Osteocyte (in vitro differentiated cells): Measurements from ENCODE around the gene MDM4. TPM values are rescaled to one million over a fixed set of nuclear protein-coding genes. Genes with fewer than 3 reads are reported as not detected.
A peak's percentile ranks its signal among the peaks of the same experiment; 100 is the strongest.

Experiments used
- DNase-seq: peaks from one replicate; pipeline ENCODE4 v3.0.0; 2021; ENCODE audit warnings: mixed read lengths; ENCODE audit not compliant: unreplicated experiment; ENCODE audit errors: extremely low spot score
- H3K27ac Mint-ChIP-seq: one replicate; pipeline ENCODE4 v1.8.0; 2021; ENCODE audit warnings: mild to moderate bottlenecking, mixed read lengths; ENCODE audit not compliant: unreplicated experiment
- H3K27me3 Mint-ChIP-seq: one replicate; pipeline ENCODE4 v1.8.0; 2021; ENCODE audit warnings: mixed read lengths; ENCODE audit not compliant: unreplicated experiment
- H3K36me3 Mint-ChIP-seq: one replicate; pipeline ENCODE4 v1.8.0; 2021; ENCODE audit warnings: mixed read lengths; ENCODE audit not compliant: unreplicated experiment
- H3K4me1 Mint-ChIP-seq: one replicate; pipeline ENCODE4 v1.8.0; 2021; ENCODE audit warnings: mixed read lengths; ENCODE audit not compliant: unreplicated experiment
- H3K4me3 Mint-ChIP-seq: one replicate; pipeline ENCODE4 v1.8.0; 2021; ENCODE audit warnings: mild to moderate bottlenecking, moderate library complexity, mixed read lengths; ENCODE audit not compliant: unreplicated experiment
- H3K9me3 Mint-ChIP-seq: one replicate; pipeline ENCODE4 v1.8.0; 2021; ENCODE audit warnings: mixed read lengths; ENCODE audit not compliant: unreplicated experiment
- total RNA-seq: library from RNA; stranded (reverse); gene quantifications from 2 replicates; pipeline ENCODE4 v1.2.1, GENCODE V29; 2021
- TF ChIP-seq, protein P1 (sequence below): fragments of 200-600 bp; sonication (generic); IDR thresholded peaks from 2 replicates; pipeline ENCODE4 v1.5.0; 2021; ENCODE audit warnings: antibody characterized with exemption, mild to moderate bottlenecking, moderate library complexity

MDM4 gene
- total RNA-seq, 1 donor from 2014 or later = 77.3 TPM

DNA sequence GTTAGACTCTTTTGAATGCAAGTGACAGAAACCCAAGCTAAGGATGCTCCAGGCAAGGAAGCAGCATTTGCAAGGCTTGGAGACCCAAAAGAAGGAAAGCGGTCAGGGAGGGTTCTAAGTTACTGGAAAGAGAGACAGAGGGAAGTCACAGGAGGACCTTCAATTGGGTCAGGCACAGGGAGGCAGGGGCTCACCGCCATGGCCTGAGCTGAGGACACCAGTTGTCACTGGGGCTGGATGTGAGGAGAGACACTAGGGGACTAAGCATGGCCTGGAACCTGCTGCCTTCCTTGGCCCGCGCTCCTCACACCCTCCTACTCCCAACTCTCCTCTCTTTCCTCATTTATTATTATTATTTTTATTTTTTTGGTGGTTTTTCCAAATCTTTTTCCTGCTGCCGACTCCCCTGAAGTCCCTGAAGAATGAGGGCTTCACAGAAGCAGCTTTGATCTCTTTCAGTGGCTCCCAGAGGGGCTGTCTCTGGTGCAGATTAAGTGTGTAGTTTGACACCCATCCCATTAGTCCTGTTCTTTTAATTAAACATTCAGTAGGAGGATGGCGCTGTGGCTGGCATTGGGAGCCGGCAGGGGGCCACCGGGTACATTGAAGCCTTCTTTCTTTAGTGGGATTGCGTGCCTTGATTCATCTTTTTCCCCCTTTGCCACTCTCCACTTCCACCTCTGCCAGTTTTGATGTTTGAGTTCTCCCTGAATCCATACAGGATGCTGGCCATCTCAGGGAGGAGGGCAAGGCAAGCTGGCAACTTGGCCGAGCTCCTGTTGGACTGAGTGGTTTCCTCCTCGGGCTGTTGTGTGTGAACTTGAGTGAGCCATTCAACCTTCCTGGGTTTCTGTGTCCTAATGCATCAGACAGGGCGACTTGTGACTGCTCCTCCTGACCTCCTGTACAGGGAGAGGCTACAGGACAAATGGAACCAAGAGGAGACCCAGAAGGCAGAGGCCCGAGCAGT lies 59.3 kb downstream of the MDM4 start:
- no peaks in the 10 kb centered on the region for H3K9me3 Mint-ChIP-seq
- peaks cover 7% of the 10 kb centered on the region for H3K4me1 Mint-ChIP-seq
- H3K4me3 Mint-ChIP-seq = no peak overlapping the region
- no peak for DNase-seq
- no peaks in the 10 kb centered on the region for H3K27me3 Mint-ChIP-seq
- TF ChIP-seq, protein P1, sequence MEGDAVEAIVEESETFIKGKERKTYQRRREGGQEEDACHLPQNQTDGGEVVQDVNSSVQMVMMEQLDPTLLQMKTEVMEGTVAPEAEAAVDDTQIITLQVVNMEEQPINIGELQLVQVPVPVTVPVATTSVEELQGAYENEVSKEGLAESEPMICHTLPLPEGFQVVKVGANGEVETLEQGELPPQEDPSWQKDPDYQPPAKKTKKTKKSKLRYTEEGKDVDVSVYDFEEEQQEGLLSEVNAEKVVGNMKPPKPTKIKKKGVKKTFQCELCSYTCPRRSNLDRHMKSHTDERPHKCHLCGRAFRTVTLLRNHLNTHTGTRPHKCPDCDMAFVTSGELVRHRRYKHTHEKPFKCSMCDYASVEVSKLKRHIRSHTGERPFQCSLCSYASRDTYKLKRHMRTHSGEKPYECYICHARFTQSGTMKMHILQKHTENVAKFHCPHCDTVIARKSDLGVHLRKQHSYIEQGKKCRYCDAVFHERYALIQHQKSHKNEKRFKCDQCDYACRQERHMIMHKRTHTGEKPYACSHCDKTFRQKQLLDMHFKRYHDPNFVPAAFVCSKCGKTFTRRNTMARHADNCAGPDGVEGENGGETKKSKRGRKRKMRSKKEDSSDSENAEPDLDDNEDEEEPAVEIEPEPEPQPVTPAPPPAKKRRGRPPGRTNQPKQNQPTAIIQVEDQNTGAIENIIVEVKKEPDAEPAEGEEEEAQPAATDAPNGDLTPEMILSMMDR = no peak
- no peak overlapping the region for H3K27ac Mint-ChIP-seq
- H3K36me3 Mint-ChIP-seq = peaks cover 3% of the 10 kb centered on the region

DNA sequence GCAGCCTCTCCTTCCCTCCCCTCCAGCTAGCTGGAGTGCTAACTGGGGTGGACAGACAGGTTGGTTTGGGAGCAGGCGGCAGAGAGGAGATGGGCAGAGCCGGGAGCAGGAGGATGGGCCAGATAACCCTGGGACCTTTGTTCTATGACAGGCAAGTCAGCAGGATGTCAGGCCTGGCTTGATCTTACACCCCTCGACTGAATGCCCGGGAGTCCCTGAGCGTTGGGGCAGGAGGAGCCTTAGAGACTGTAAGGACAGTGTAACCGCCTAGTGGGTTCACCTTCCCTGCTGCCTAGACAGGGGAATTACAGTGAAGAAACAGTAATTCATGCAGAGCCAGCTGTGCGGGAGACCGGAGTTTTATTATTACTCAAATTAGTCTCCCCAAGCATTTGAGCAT lies 60.2 kb downstream of the MDM4 start:
- TF ChIP-seq, protein P1 = no peak
- H3K27me3 Mint-ChIP-seq = no peaks in the 10 kb centered on the region
- H3K4me3 Mint-ChIP-seq = no peak overlapping the region
- H3K9me3 Mint-ChIP-seq = no peaks in the 10 kb centered on the region
- no peak for DNase-seq
- no peak overlapping the region for H3K27ac Mint-ChIP-seq
- H3K36me3 Mint-ChIP-seq = peaks cover 3% of the 10 kb centered on the region
- H3K4me1 Mint-ChIP-seq = peaks cover 7% of the 10 kb centered on the region

DNA sequence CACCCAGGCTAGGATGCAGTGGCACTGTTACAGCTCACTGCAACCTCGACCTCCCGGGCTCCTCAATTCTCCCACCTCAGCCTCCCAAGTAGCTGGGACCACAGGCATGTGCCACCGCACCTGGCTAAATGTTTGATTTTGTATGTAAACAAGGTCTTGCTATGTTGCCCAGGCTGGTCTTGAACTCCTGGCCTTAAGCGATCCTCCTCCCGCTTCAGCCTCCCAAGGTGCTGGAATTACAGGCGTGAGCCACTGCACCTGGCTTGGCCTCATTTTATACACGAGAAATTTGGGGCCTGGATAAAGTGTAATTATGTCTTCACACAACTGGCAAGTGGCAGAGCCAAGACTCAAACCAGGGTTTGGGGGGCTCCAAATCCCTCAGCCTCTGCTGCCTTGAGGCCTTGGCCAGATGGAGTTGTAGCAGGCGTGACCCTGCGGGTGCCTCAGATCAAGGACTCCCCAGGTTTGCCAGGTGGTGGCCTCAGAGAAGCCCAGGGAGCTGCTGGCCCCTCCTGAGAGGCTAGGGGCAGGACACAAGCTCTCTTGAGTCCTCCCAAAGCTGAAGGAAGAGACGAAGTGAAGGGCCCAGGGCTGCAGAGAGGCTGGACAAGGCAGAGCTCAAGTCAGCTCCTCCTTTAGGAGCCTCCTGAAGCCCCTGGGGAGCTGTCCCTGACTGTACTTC lies 61.7 kb downstream of the MDM4 start:
- DNase-seq = no peak
- H3K4me3 Mint-ChIP-seq = no peak overlapping the region
- H3K27me3 Mint-ChIP-seq = no peaks in the 10 kb centered on the region
- no peaks in the 10 kb centered on the region for H3K36me3 Mint-ChIP-seq
- no peaks in the 10 kb centered on the region for H3K9me3 Mint-ChIP-seq
- H3K27ac Mint-ChIP-seq = no peak overlapping the region
- TF ChIP-seq, protein P1 = no peak
- H3K4me1 Mint-ChIP-seq = peaks cover 7% of the 10 kb centered on the region

DNA sequence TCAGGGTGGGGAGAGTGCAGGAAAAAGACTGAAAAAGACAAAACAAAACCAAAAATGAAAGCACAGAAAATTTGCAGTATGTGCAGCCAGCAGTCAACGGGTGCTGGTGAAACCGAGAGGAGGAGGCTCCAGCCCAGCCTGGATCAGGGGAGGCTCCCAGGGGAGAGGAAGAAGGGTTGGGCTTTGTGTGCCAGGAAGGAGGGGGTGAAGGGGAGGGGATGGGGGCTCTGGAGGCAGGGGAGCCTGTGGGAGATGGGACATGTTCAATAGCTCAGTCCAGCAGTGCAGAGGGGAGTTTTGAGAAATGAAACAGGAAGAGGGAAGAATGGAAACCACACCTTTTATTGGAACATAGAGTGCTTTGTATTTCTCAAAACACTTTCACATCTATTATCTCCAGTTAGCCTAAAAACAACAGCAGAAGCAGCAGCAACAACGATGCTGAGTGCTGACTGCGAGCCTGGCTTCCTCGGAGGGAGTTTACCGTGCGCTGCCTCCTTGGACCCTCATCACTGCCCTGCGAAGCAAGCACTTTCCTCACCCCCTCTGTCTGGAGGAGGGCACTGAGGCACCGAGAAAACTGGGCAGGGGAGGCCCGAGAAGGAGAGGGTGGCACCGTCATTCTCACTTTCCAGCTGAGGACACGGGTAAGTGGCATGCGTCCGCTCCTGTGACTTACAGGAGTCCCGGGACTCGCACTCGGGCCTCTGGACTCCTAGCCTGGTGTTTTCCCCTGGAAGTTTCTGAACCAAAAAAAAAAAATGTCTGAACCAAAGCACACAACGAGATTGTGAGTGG lies 62.9 kb downstream of the MDM4 start:
- TF ChIP-seq, protein P1 = no peak
- Mint-ChIP-seq H3K36me3 (no peaks in the 10 kb centered on the region), H3K9me3 (no peaks in the 10 kb centered on the region), H3K27ac (no peak overlapping the region), H3K4me3 (peak overlapping the region; percentile 53), H3K4me1 (peaks cover 7% of the 10 kb centered on the region), H3K27me3 (no peaks in the 10 kb centered on the region)
- DNase-seq = no peak
